Liver (tissue), 3 donors: Measurements from ENCODE around the gene NLRC5.

ENCODE experiments used
- FOXA1 ChIP-seq: IDR thresholded peaks from 2 replicates; pipeline ENCODE4 v1.6.1; 2016; ENCODE audit warnings: antibody characterized with exemption
- HNF4G ChIP-seq: IDR thresholded peaks from 2 replicates; pipeline ENCODE4 v1.6.1; 2016; ENCODE audit warnings: antibody characterized with exemption
- RAD21 ChIP-seq, 2 donors: IDR thresholded peaks; 2 replicates each; pipeline ENCODE4 v1.6.1; 2016; ENCODE audit warnings: antibody characterized with exemption in 2 of 2, mild to moderate bottlenecking in 2 of 2
- RXRA ChIP-seq, 2 donors: IDR thresholded peaks; 2 replicates each; pipeline ENCODE4 v1.6.1; 2017 to 2018; ENCODE audit warnings: antibody characterized with exemption in 2 of 2, mild to moderate bottlenecking in 1 of 2
- SP1 ChIP-seq: IDR thresholded peaks from 2 replicates; pipeline ENCODE4 v1.6.1; 2018; ENCODE audit warnings: antibody characterized with exemption, mild to moderate bottlenecking
- TF ChIP-seq, protein P1 (sequence below): fragments of 150-350 bp; IDR thresholded peaks from 2 replicates; pipeline ENCODE4 v1.5.1; 2017; ENCODE audit warnings: improper control_type of control experiment, low read depth, low read length; ENCODE audit not compliant: missing input control
- TF ChIP-seq, protein P2 (sequence below): IDR thresholded peaks from 2 replicates; pipeline ENCODE4 v1.6.1; 2016; ENCODE audit warnings: antibody characterized with exemption
- TF ChIP-seq, protein P3 (sequence below): IDR thresholded peaks from 2 replicates; pipeline ENCODE4 v1.6.1; 2016; ENCODE audit warnings: antibody characterized with exemption, mild to moderate bottlenecking
- donor health status: healthy.
- donor health status: healthy.

DNA sequence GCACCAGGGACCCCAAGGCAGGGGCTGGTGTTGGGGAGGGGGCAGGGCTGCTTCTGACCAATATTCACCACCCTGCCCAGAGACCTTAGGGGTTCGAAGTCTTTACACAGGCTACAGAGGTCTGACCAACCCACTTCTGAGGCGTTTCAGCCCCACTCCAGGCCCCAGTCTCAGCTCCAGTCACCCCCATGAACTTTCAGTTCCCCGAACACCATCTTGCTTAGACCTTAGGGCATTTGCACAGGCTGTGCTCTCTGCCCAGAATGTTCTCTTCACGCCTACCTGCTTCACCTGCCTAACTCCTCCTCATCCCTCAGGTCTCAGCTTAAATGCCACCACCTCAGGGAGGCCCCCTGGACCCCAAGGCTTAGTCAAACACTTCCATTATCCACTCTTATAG lies 77.3 kb downstream of the NLRC5 start:
- TF ChIP-seq, protein P1, sequence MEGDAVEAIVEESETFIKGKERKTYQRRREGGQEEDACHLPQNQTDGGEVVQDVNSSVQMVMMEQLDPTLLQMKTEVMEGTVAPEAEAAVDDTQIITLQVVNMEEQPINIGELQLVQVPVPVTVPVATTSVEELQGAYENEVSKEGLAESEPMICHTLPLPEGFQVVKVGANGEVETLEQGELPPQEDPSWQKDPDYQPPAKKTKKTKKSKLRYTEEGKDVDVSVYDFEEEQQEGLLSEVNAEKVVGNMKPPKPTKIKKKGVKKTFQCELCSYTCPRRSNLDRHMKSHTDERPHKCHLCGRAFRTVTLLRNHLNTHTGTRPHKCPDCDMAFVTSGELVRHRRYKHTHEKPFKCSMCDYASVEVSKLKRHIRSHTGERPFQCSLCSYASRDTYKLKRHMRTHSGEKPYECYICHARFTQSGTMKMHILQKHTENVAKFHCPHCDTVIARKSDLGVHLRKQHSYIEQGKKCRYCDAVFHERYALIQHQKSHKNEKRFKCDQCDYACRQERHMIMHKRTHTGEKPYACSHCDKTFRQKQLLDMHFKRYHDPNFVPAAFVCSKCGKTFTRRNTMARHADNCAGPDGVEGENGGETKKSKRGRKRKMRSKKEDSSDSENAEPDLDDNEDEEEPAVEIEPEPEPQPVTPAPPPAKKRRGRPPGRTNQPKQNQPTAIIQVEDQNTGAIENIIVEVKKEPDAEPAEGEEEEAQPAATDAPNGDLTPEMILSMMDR: no peak
- TF ChIP-seq HNF4G (no peak), FOXA1 (no peak), SP1 (no peak), RAD21 (IDR thresholded peaks at IDR 0.05) (no peak), RXRA (IDR thresholded peaks at IDR 0.05) (no peak)
- TF ChIP-seq, protein P2, sequence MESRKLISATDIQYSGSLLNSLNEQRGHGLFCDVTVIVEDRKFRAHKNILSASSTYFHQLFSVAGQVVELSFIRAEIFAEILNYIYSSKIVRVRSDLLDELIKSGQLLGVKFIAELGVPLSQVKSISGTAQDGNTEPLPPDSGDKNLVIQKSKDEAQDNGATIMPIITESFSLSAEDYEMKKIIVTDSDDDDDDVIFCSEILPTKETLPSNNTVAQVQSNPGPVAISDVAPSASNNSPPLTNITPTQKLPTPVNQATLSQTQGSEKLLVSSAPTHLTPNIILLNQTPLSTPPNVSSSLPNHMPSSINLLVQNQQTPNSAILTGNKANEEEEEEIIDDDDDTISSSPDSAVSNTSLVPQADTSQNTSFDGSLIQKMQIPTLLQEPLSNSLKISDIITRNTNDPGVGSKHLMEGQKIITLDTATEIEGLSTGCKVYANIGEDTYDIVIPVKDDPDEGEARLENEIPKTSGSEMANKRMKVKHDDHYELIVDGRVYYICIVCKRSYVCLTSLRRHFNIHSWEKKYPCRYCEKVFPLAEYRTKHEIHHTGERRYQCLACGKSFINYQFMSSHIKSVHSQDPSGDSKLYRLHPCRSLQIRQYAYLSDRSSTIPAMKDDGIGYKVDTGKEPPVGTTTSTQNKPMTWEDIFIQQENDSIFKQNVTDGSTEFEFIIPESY: no peak
- TF ChIP-seq, protein P3, sequence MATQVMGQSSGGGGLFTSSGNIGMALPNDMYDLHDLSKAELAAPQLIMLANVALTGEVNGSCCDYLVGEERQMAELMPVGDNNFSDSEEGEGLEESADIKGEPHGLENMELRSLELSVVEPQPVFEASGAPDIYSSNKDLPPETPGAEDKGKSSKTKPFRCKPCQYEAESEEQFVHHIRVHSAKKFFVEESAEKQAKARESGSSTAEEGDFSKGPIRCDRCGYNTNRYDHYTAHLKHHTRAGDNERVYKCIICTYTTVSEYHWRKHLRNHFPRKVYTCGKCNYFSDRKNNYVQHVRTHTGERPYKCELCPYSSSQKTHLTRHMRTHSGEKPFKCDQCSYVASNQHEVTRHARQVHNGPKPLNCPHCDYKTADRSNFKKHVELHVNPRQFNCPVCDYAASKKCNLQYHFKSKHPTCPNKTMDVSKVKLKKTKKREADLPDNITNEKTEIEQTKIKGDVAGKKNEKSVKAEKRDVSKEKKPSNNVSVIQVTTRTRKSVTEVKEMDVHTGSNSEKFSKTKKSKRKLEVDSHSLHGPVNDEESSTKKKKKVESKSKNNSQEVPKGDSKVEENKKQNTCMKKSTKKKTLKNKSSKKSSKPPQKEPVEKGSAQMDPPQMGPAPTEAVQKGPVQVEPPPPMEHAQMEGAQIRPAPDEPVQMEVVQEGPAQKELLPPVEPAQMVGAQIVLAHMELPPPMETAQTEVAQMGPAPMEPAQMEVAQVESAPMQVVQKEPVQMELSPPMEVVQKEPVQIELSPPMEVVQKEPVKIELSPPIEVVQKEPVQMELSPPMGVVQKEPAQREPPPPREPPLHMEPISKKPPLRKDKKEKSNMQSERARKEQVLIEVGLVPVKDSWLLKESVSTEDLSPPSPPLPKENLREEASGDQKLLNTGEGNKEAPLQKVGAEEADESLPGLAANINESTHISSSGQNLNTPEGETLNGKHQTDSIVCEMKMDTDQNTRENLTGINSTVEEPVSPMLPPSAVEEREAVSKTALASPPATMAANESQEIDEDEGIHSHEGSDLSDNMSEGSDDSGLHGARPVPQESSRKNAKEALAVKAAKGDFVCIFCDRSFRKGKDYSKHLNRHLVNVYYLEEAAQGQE: no peak
